ENCODE data around the gene BRIX1. TPM values are rescaled to one million over a fixed set of nuclear protein-coding genes. Genes with fewer than 3 reads are reported as not detected.
A peak's percentile ranks its signal among the peaks of the same experiment; 100 is the strongest.

Gene BRIX1
- total and polyA plus RNA-seq, 2 donors (not counting 1 experiment from before 2014, with no cell fraction given) = 6.9 to 29.3 TPM

DNA sequence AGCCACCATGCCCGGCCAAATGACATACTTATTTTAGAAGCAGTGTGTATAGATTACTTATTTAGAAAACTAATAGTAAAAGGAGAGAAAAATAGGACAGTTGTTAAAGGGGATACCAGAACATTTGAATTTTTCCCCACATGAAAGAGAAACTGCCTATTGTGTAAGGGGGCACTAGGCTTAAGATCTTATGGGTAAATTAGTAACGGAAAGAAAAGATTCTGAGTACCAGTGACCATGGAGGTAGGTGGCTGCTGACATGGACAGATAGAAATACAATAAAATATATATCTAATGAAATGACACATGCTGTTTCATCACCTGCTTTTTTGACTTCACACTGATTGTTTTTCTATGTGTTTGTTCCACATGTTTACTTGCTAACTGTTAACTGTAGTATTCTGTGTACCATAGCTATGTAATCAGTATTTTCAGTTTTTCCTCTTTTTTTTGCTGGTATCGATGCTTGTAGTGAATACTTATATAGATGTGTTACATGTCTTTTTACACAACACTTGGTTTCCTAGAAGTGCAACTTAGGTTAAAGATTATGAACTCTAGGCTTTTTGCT lies 10.9 kb downstream of the BRIX1 start:
- no peak for DNase-seq
- H3K4me1 Mint-ChIP-seq = peaks cover 19% of the 10 kb centered on the region
- H3K4me2 ChIP-seq (replicated peaks; ENCODE audit: low read depth, low read length, poor library complexity, severe bottlenecking) = no peak overlapping the region
- no peaks in the 10 kb centered on the region for H3K27me3 ChIP-seq (replicated peaks in 1 of 4; ENCODE audit: control extremely low read depth in 1 of 4, control insufficient read depth in 3 of 4, insufficient read depth in 4 of 4, low read length in 3 of 4)
- H4K20me1 ChIP-seq (ENCODE audit: control insufficient read depth, insufficient read depth, low read length, poor library complexity, severe bottlenecking) = no peaks in the 10 kb centered on the region
- TF ChIP-seq EZH2 (IDR thresholded peaks at IDR 0.05; ENCODE audit: borderline replicate concordance, insufficient read depth, low read depth, low read length, poor library complexity, severe bottlenecking) (no peak), CTCF (IDR thresholded peaks at IDR 0.05) (no peak)
- peaks cover 16% of the 10 kb centered on the region for H3K79me2 ChIP-seq (ENCODE audit: control insufficient read depth, insufficient read depth, low read length)
- H2AFZ ChIP-seq (ENCODE audit: insufficient read depth, low read depth, low read length, poor library complexity, severe bottlenecking) = no peak overlapping the region
- no CpG with 5 or more reads among the region's 3 CpGs for WGBS (ENCODE audit: insufficient coverage)
- no peaks in the 10 kb centered on the region for H3K9me3 Mint-ChIP-seq (ENCODE audit: insufficient read depth)
- ChIA-PET CTCF (no interaction called here), POLR2A (no interaction called here)
- no peaks in the 10 kb centered on the region for H3K9me3 ChIP-seq (ENCODE audit: control extremely low read depth in 1 of 3, control insufficient read depth in 2 of 3, insufficient read depth in 1 of 3, low read length in 2 of 3)
- intact Hi-C loops (cut with micrococcal nuclease) = no loop called here
- no peak overlapping the region for H3K4me3 Mint-ChIP-seq
- H3K27ac ChIP-seq (ENCODE audit: low read length in 2 of 2) = peak overlapping the region in 1 of 2 donors; percentile 28
- no peak overlapping the region for H3K4me3 ChIP-seq (ENCODE audit: control extremely low read depth in 1 of 5, extremely low read depth in 1 of 5, insufficient read depth in 1 of 5, low read depth in 2 of 5, low read length in 4 of 5)
- no peak for ATAC-seq (ENCODE audit: low read depth)
- peaks cover 9 to 40% of the 10 kb centered on the region in 2 experiments for H3K36me3 ChIP-seq (replicated peaks in 1 of 2; ENCODE audit: control extremely low read depth in 1 of 2, control insufficient read depth in 1 of 2, extremely low read depth in 1 of 2, insufficient read depth in 2 of 2, low read length in 1 of 2)
- H3K27me3 Mint-ChIP-seq = no peaks in the 10 kb centered on the region
- no peak overlapping the region for H3K9ac ChIP-seq (ENCODE audit: low read length)
- H3K27ac Mint-ChIP-seq = no peak overlapping the region
- H3K4me1 ChIP-seq (ENCODE audit: control insufficient read depth in 2 of 2, insufficient read depth in 2 of 2, low read length in 2 of 2) = peaks cover 15 to 20% of the 10 kb centered on the region in 2 donors

GRCh38 chr5:34927785-34928184 lies 12.3 kb downstream of the BRIX1 start:
- POLR2A ChIA-PET = no interaction called here

More at GRCh38 chr5:34927785-34928184, 12.3 kb downstream of the BRIX1 start:
- DNase-seq (no peak), ATAC-seq (ENCODE audit: low read depth) (no peak)
- Histone ChIP-seq H3K79me2 (ENCODE audit: control insufficient read depth, insufficient read depth, low read length) (peaks cover 30% of the 10 kb centered on the region), H3K36me3 (replicated peaks in 1 of 2; ENCODE audit: control extremely low read depth in 1 of 2, control insufficient read depth in 1 of 2, extremely low read depth in 1 of 2, insufficient read depth in 2 of 2, low read length in 1 of 2) (peaks cover 10 to 30% of the 10 kb centered on the region in 2 experiments), H3K27me3 (replicated peaks in 1 of 4; ENCODE audit: control extremely low read depth in 1 of 4, control insufficient read depth in 3 of 4, insufficient read depth in 4 of 4, low read length in 3 of 4) (no peaks in the 10 kb centered on the region), H3K4me2 (replicated peaks; ENCODE audit: low read depth, low read length, poor library complexity, severe bottlenecking) (no peak overlapping the region), H3K4me3 (ENCODE audit: control extremely low read depth in 1 of 5, extremely low read depth in 1 of 5, insufficient read depth in 1 of 5, low read depth in 2 of 5, low read length in 4 of 5) (no peak overlapping the region), H4K20me1 (ENCODE audit: control insufficient read depth, insufficient read depth, low read length, poor library complexity, severe bottlenecking) (no peaks in the 10 kb centered on the region), H3K27ac (ENCODE audit: low read length in 2 of 2) (no peak overlapping the region), H3K9me3 (ENCODE audit: control extremely low read depth in 1 of 3, control insufficient read depth in 2 of 3, insufficient read depth in 1 of 3, low read length in 2 of 3) (no peaks in the 10 kb centered on the region), H3K4me1 (ENCODE audit: control insufficient read depth in 2 of 2, insufficient read depth in 2 of 2, low read length in 2 of 2) (peaks cover 15 to 20% of the 10 kb centered on the region in 2 donors), H2AFZ (ENCODE audit: insufficient read depth, low read depth, low read length, poor library complexity, severe bottlenecking) (no peak overlapping the region), H3K9ac (ENCODE audit: low read length) (no peak overlapping the region)
- intact Hi-C loops (cut with micrococcal nuclease) = loop anchor here (2.0 kb wide), 1 partner anchor 1487 kb away; the partner anchor contains the start of gene TARS1
- TF ChIP-seq CTCF (IDR thresholded peaks at IDR 0.05) (no peak), EZH2 (IDR thresholded peaks at IDR 0.05; ENCODE audit: borderline replicate concordance, insufficient read depth, low read depth, low read length, poor library complexity, severe bottlenecking) (no peak)
- Mint-ChIP-seq H3K27me3 (no peaks in the 10 kb centered on the region), H3K27ac (no peak overlapping the region), H3K4me1 (peaks cover 24% of the 10 kb centered on the region), H3K4me3 (no peak overlapping the region), H3K9me3 (ENCODE audit: insufficient read depth) (no peaks in the 10 kb centered on the region)
- CTCF ChIA-PET = interaction anchor here (1.5 kb wide), 1 partner anchor 89 kb away, joined by 3 read pairs; the partner anchor contains the start of gene TTC23L
- WGBS (ENCODE audit: insufficient coverage) = 100% methylated on average over 1 of the region's 5 CpGs
